H9 (cell line): ENCODE results near the gene SGF29. TPM values are rescaled to one million over a fixed set of nuclear protein-coding genes. Genes with fewer than 3 reads are reported as not detected.

Experiments used
- DNase-seq: peaks from one replicate; pipeline ENCODE4 v3.0.0-alpha.2; 2017
- H2AFZ ChIP-seq: one replicate; pipeline ENCODE4 v1.6.1; 2013; ENCODE audit warnings: mild to moderate bottlenecking, low read length, control low read depth, moderate library complexity
- H2AK5ac ChIP-seq: 2 replicates; pipeline ENCODE4 v1.6.1; 2013; ENCODE audit warnings: low read length, control low read depth, mixed read lengths; ENCODE audit not compliant: insufficient read length
- H2BK120ac ChIP-seq: one replicate; pipeline ENCODE4 v1.6.1; 2013; ENCODE audit warnings: low read depth, mild to moderate bottlenecking, low read length, control low read depth, inconsistent platforms; ENCODE audit not compliant: poor library complexity, severe bottlenecking
- H2BK12ac ChIP-seq: 2 replicates; pipeline ENCODE4 v1.6.1; 2013; ENCODE audit warnings: low read length, control low read depth, mixed read lengths, low read depth; ENCODE audit not compliant: insufficient read length
- H2BK15ac ChIP-seq: 2 replicates; pipeline ENCODE4 v1.6.1; 2013; ENCODE audit warnings: low read depth, low read length, control low read depth
- H2BK20ac ChIP-seq: one replicate; pipeline ENCODE4 v1.6.1; 2013; ENCODE audit warnings: low read depth, mild to moderate bottlenecking, low read length, control low read depth, inconsistent platforms; ENCODE audit not compliant: poor library complexity, severe bottlenecking
- H2BK5ac ChIP-seq: 2 replicates; pipeline ENCODE4 v1.6.1; 2013; ENCODE audit warnings: low read length, control low read depth, mixed read lengths; ENCODE audit not compliant: insufficient read length
- H3K14ac ChIP-seq: 2 replicates; pipeline ENCODE4 v1.6.1; 2013; ENCODE audit warnings: low read length, control low read depth; ENCODE audit not compliant: insufficient read depth
- H3K18ac ChIP-seq: 2 replicates; pipeline ENCODE4 v1.6.1; 2013; ENCODE audit warnings: low read depth, mild to moderate bottlenecking, mixed read lengths, low read length, control low read depth; ENCODE audit not compliant: insufficient read length
- H3K23ac ChIP-seq: 2 replicates; pipeline ENCODE4 v1.6.1; 2013; ENCODE audit warnings: low read length, control low read depth, mixed read lengths, low read depth; ENCODE audit not compliant: insufficient read length
- H3K23me2 ChIP-seq: 2 replicates; pipeline ENCODE4 v1.6.1; 2013; ENCODE audit warnings: low read depth, mild to moderate bottlenecking, mixed read lengths, low read length, control low read depth; ENCODE audit not compliant: insufficient read length, poor library complexity, severe bottlenecking
- H3K27ac ChIP-seq: 2 replicates; pipeline ENCODE4 v1.5.1; 2013; ENCODE audit warnings: low read length, control low read depth, mixed read lengths, low read depth; ENCODE audit not compliant: insufficient read length
- H3K27me3 ChIP-seq: 2 replicates; pipeline ENCODE4 v1.6.1; 2013; ENCODE audit warnings: low read length, control low read depth, inconsistent platforms; ENCODE audit not compliant: insufficient read depth
- H3K4ac ChIP-seq: 2 replicates; pipeline ENCODE4 v1.6.1; 2013; ENCODE audit warnings: low read depth, mild to moderate bottlenecking, control low read depth, inconsistent platforms, low read length, moderate library complexity
- H3K4me1 ChIP-seq: 2 replicates; pipeline ENCODE4 v1.6.1; 2013; ENCODE audit warnings: low read length, control low read depth, inconsistent platforms; ENCODE audit not compliant: insufficient read depth
- H3K4me2 ChIP-seq: 2 replicates; pipeline ENCODE4 v1.6.1; 2013; ENCODE audit warnings: low read length, control low read depth, mixed read lengths; ENCODE audit not compliant: insufficient read length, insufficient read depth
- H3K56ac ChIP-seq: 2 replicates; pipeline ENCODE4 v1.6.1; 2013; ENCODE audit warnings: low read depth, mild to moderate bottlenecking, mixed read lengths, low read length, control low read depth; ENCODE audit not compliant: insufficient read length
- H3K79me1 ChIP-seq: 2 replicates; pipeline ENCODE4 v1.6.1; 2013; ENCODE audit warnings: low read depth, mild to moderate bottlenecking, moderate library complexity, low read length, control low read depth, inconsistent platforms; ENCODE audit not compliant: insufficient read depth, poor library complexity, severe bottlenecking
- H3K79me2 ChIP-seq: 2 replicates; pipeline ENCODE4 v1.6.1; 2013; ENCODE audit warnings: low read length, control low read depth, inconsistent platforms; ENCODE audit not compliant: insufficient read depth
- H3K9ac ChIP-seq: 2 replicates; pipeline ENCODE4 v1.6.1; 2013; ENCODE audit warnings: low read length, control low read depth, mixed read lengths; ENCODE audit not compliant: insufficient read length; ENCODE audit errors: extremely low read depth
- H3K9me3 ChIP-seq: one replicate; pipeline ENCODE4 v1.6.1; 2013; ENCODE audit warnings: low read depth, low read length, inconsistent platforms; ENCODE audit not compliant: control insufficient read depth
- H3T11ph ChIP-seq: one replicate; pipeline ENCODE4 v1.6.1; 2013; ENCODE audit warnings: mild to moderate bottlenecking, low read length, control low read depth, inconsistent platforms
- H4K20me1 ChIP-seq: one replicate; pipeline ENCODE4 v1.6.1; 2013; ENCODE audit not compliant: control insufficient read depth, insufficient read length, insufficient read depth
- H4K5ac ChIP-seq: 2 replicates; pipeline ENCODE4 v1.6.1; 2013; ENCODE audit warnings: low read depth, mild to moderate bottlenecking, mixed read lengths, low read length, control low read depth; ENCODE audit not compliant: insufficient read length
- H4K8ac ChIP-seq: replicated peaks from 2 replicates; pipeline ENCODE4 v1.6.1; 2013; ENCODE audit warnings: low read length, control low read depth, mixed read lengths, low read depth; ENCODE audit not compliant: insufficient read length
- H4K91ac ChIP-seq: 2 replicates; pipeline ENCODE4 v1.6.1; 2013; ENCODE audit warnings: low read depth, mild to moderate bottlenecking, moderate library complexity, mixed read lengths, low read length, control low read depth; ENCODE audit not compliant: insufficient read length
- H3K27ac Mint-ChIP-seq, 3 experiments: 2 replicates in 2 of 3; 3 replicates in 1 of 3; pipeline ENCODE4 v1.8.0; 2020 to 2021; ENCODE audit warnings: mixed read lengths in 3 of 3, mild to moderate bottlenecking in 1 of 3, moderate library complexity in 1 of 3
- H3K27me3 Mint-ChIP-seq: 2 replicates; pipeline ENCODE4 v1.8.0; 2021; ENCODE audit warnings: low read depth, mild to moderate bottlenecking, moderate library complexity, mixed read lengths
- H3K36me3 Mint-ChIP-seq, 3 experiments: 2 replicates in 2 of 3; 3 replicates in 1 of 3; pipeline ENCODE4 v1.8.0; 2020 to 2021; ENCODE audit warnings: low read depth in 3 of 3, mixed read lengths in 3 of 3; ENCODE audit not compliant: insufficient read depth in 1 of 3
- H3K4me1 Mint-ChIP-seq, 2 experiments: 2 replicates each; pipeline ENCODE4 v1.8.0; 2020; ENCODE audit warnings: mixed read lengths in 2 of 2
- H3K4me3 Mint-ChIP-seq, 2 experiments: 2 replicates in 1 of 2; 3 replicates in 1 of 2; pipeline ENCODE4 v1.8.0; 2020 to 2021; ENCODE audit warnings: mild to moderate bottlenecking in 2 of 2, mixed read lengths in 2 of 2, moderate library complexity in 1 of 2
- H3K9me3 Mint-ChIP-seq, 2 experiments: 2 replicates in 1 of 2; 3 replicates in 1 of 2; pipeline ENCODE4 v1.8.0; 2020; ENCODE audit warnings: mild to moderate bottlenecking in 2 of 2, mixed read lengths in 2 of 2, moderate library complexity in 1 of 2
- WGBS: extraction: QIAGEN DNeasy Blood & Tissue Kit; methylation state at CpG from one replicate; pipeline ENCODE4 v1.1.7; 2013; ENCODE audit warnings: missing lambda C conversion rate, low lambda C conversion rate, mixed read lengths; ENCODE audit not compliant: insufficient read length; ENCODE audit errors: extremely low coverage; 5-methylcytosine and 5-hydroxymethylcytosine counted together
- long read RNA-seq: library from polyadenylated mRNA; unstranded; transcript quantifications from one replicate; pipeline ENCODE4 v2.0.0, GENCODE V29; 2020
- total RNA-seq: library from RNA; stranded (reverse); gene quantifications from 2 replicates; pipeline ENCODE4 v1.2.1, GENCODE V29; 2021
- TF ChIP-seq, protein P1 (sequence below): fragments of 200-600 bp; sonication (generic); conservative IDR thresholded peaks from 3 replicates; pipeline ENCODE4 v1.8.0; 2021; ENCODE audit warnings: antibody characterized with exemption, mild to moderate bottlenecking

SGF29 gene
- total RNA-seq = 24.5 and 24.8 TPM in 2 replicates
- long read RNA-seq, transcript SGF29-201 (10 exons, 1,153 nt) = major isoform, 32 of 54 reads
- long read RNA-seq, partial matches to known transcripts = 8 of 54 reads
- long read RNA-seq, other reads (novel, unspliced or antisense) = 12 of 54 reads

DNA sequence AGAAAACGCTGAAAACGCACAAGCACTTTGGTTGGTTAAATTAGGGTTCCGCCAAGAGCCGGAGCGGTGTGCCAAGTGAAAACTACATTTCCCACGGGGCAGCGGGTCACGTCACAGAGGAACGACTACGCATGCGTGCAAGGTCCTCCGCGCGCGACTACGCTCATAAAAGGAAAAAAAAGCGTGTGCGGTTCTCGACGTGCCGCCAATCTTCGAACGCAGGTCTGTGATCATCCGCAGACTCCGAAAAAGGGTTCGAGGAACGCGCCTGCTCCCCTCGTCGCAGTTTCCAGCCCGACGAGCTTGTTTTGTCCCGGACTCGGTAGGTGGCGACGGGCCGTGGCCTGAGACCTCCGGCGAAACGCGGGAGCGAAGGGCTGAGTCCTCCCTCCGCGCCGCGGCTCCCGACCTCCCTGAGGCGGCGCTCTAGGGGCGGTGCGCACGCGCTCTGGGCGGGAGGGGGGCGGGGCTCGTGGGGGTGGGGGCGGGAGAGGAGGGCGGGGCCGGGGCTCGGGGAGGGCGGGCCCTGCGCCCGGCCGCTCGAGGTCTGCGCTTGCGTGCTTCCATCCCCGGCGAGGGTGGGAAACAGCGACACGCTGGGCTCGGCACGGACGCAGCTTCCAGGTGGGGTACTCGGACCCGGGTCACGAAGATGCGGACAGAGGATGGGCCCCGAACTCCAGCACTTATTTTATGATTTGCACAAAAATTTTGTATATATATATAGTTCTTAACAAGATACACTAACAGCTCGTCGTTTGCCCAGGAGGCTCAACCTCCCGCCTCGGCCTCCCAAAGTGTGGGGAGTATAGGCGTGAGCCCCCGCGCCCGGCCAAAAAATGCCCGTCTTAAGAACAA is at the start of gene SGF29:
TSS of gene SGF29 (plus strand) at position 145 of the 858 bp plus-strand sequence. CDS start 27,150 bp downstream, outside the sequence.
- H3K27ac Mint-ChIP-seq = peak within 1 kb of the TSS; percentile 96 to 98 (median 96)
- peak within 1 kb of the TSS; percentile 42 for H3K27ac ChIP-seq

More for the DNA sequence above, at the start of gene SGF29:
- Mint-ChIP-seq H3K36me3 (peaks cover 9 to 15% (median 15%) of the 10 kb centered on the region in 3 experiments), H3K27me3 (no peaks in the 10 kb centered on the region), H3K4me3 (peak within 1 kb of the TSS; percentile 81 to 88), H3K4me1 (peaks cover 9% of the 10 kb centered on the region in 2 experiments), H3K9me3 (no peaks in the 10 kb centered on the region)
- no peaks in the 10 kb centered on the region for H3K79me2 ChIP-seq
- WGBS = no CpG with 5 or more reads among the region's 88 CpGs
- no peaks in the 10 kb centered on the region for H3K4me1 ChIP-seq
- no peak within 1 kb of the TSS; the same call in 1 of the 2 replicates for H3K4ac ChIP-seq
- H3K56ac ChIP-seq = no peak within 1 kb of the TSS
- H3T11ph ChIP-seq = no peak within 1 kb of the TSS
- no peaks in the 10 kb centered on the region for H4K20me1 ChIP-seq
- no peak within 1 kb of the TSS for H2BK120ac ChIP-seq
- no peaks in the 10 kb centered on the region for H3K9me3 ChIP-seq
- no peaks in the 10 kb centered on the region for H3K23me2 ChIP-seq
- no peak within 1 kb of the TSS for H2AK5ac ChIP-seq
- peak within 1 kb of the TSS; percentile 78 for H3K9ac ChIP-seq
- H4K5ac ChIP-seq = peak within 1 kb of the TSS; percentile 26
- H2BK12ac ChIP-seq = no peak within 1 kb of the TSS
- peak within 1 kb of the TSS; percentile 97 for H3K14ac ChIP-seq
- H2BK15ac ChIP-seq = no peak within 1 kb of the TSS
- H3K18ac ChIP-seq = peak within 1 kb of the TSS; percentile 77
- TF ChIP-seq, protein P1, sequence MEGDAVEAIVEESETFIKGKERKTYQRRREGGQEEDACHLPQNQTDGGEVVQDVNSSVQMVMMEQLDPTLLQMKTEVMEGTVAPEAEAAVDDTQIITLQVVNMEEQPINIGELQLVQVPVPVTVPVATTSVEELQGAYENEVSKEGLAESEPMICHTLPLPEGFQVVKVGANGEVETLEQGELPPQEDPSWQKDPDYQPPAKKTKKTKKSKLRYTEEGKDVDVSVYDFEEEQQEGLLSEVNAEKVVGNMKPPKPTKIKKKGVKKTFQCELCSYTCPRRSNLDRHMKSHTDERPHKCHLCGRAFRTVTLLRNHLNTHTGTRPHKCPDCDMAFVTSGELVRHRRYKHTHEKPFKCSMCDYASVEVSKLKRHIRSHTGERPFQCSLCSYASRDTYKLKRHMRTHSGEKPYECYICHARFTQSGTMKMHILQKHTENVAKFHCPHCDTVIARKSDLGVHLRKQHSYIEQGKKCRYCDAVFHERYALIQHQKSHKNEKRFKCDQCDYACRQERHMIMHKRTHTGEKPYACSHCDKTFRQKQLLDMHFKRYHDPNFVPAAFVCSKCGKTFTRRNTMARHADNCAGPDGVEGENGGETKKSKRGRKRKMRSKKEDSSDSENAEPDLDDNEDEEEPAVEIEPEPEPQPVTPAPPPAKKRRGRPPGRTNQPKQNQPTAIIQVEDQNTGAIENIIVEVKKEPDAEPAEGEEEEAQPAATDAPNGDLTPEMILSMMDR = peak; percentile 30
- peak within 1 kb of the TSS; percentile 58 for H3K4me2 ChIP-seq
- no peak within 1 kb of the TSS for H3K23ac ChIP-seq
- H4K91ac ChIP-seq = no peak within 1 kb of the TSS
- no peaks in the 10 kb centered on the region for H3K27me3 ChIP-seq
- H2BK20ac ChIP-seq = no peak within 1 kb of the TSS
- H2BK5ac ChIP-seq = no peak within 1 kb of the TSS
- no peaks in the 10 kb centered on the region for H3K79me1 ChIP-seq
- H2AFZ ChIP-seq = peak within 1 kb of the TSS; percentile 82
- DNase-seq = peak; percentile 90
- no peak within 1 kb of the TSS for H4K8ac ChIP-seq
